Retinal pigment epithelial cell (primary cell): ENCODE data around the gene DUSP7.

Experiments used
- DNase-seq: peaks from one replicate; pipeline ENCODE4 v3.0.0-alpha.2; 2010; ENCODE audit warnings: low read depth
- H3K4me3 ChIP-seq: 2 replicates; pipeline ENCODE4 v1.5.1; 2011; ENCODE audit warnings: mild to moderate bottlenecking, low read length, control low read depth, moderate library complexity
- CTCF ChIP-seq: conservative IDR thresholded peaks from 2 replicates; pipeline ENCODE4 v1.5.1; 2011; ENCODE audit warnings: low read depth, low read length, control low read depth, inconsistent platforms

Gene DUSP7

GRCh38 chr3:52032702-52033408 lies 23.5 kb downstream of the DUSP7 start:
- no peak for DNase-seq
- no peak overlapping the region for H3K4me3 ChIP-seq
- TF ChIP-seq CTCF, result no peak

GRCh38 chr3:52031896-52032295 lies 24.5 kb downstream of the DUSP7 start:
- DNase-seq, result no peak
- H3K4me3 ChIP-seq, result no peak overlapping the region
- no peak for TF ChIP-seq CTCF

GRCh38 chr3:52030714-52031310 lies 25.6 kb downstream of the DUSP7 start:
- DNase-seq, result no peak
- TF ChIP-seq CTCF, result no peak
- H3K4me3 ChIP-seq, result no peak overlapping the region

- no peak overlapping the region for H3K4me3 ChIP-seq
- TF ChIP-seq CTCF, result no peak
- DNase-seq, result no peak
These were observed 26.8 kb downstream of the DUSP7 start for GRCh38 chr3:52029535-52029934.

- DNase-seq, result no peak
These were observed 27.3 kb downstream of the DUSP7 start for GRCh38 chr3:52029053-52029452.

GRCh38 chr3:52028572-52028971 lies 27.8 kb downstream of the DUSP7 start:
- H3K4me3 ChIP-seq, result no peak overlapping the region
- no peak for TF ChIP-seq CTCF
- no peak for DNase-seq

More at GRCh38 chr3:52029053-52029452, 27.3 kb downstream of the DUSP7 start:
- no peak overlapping the region for H3K4me3 ChIP-seq
- TF ChIP-seq CTCF, result no peak

- DNase-seq, result no peak
- no peak for TF ChIP-seq CTCF
- no peak overlapping the region for H3K4me3 ChIP-seq
These were observed 30.3 kb downstream of the DUSP7 start for GRCh38 chr3:52026041-52026440.
